Heart right ventricle (tissue), 16 donors: Measurements from ENCODE around the gene PLCB3. TPM values are rescaled to one million over a fixed set of nuclear protein-coding genes. Genes with fewer than 3 reads are reported as not detected.

Experiments
- ATAC-seq, 8 donors: fragments of 200-7000 bp; cut with Tn5 transposase; one replicate each; pipeline ENCODE4 v1.9.1; 2020; ENCODE audit warnings: mild to moderate bottlenecking in 8 of 8, moderate library complexity in 8 of 8, moderate number of reproducible peaks in 1 of 8
- DNase-seq, 2 donors: peaks; one replicate each; pipeline ENCODE4 v3.0.0-alpha.2; 2020
- H3K27ac ChIP-seq, 10 donors: fragments of 200-600 bp; sonication (generic) in 2 of 10; one replicate each; pipeline versions ENCODE4 v1.5.0 to v1.8.0; 2020 to 2022; ENCODE audit warnings: mild to moderate bottlenecking in 3 of 10
- H3K27me3 ChIP-seq, 7 donors: fragments of 200-600 bp; one replicate each; pipeline ENCODE4 v1.8.0; 2021 to 2022; ENCODE audit warnings: mild to moderate bottlenecking in 2 of 7
- H3K36me3 ChIP-seq, 9 donors: fragments of 200-600 bp; sonication (generic) in 1 of 9; one replicate each; pipeline versions ENCODE4 v1.5.0 to v1.8.0; 2020 to 2022; ENCODE audit warnings: mild to moderate bottlenecking in 2 of 9
- H3K4me1 ChIP-seq, 9 donors: fragments of 200-600 bp; sonication (generic) in 1 of 9; one replicate each; pipeline versions ENCODE4 v1.5.0 to v1.8.0; 2020 to 2022; ENCODE audit warnings: mild to moderate bottlenecking in 4 of 9
- H3K4me3 ChIP-seq, 10 donors: fragments of 200-600 bp; sonication (generic) in 2 of 10; one replicate each; pipeline versions ENCODE4 v1.5.0 to v1.8.0; 2020 to 2022; ENCODE audit warnings: mild to moderate bottlenecking in 7 of 10, moderate library complexity in 2 of 10
- H3K9me3 ChIP-seq, 11 donors: fragments of 200-600 bp in 10 of 11; sonication (generic) in 2 of 11; one replicate each; pipeline versions ENCODE4 v1.5.0 to v1.8.0; 2013 to 2022; ENCODE audit warnings: mild to moderate bottlenecking in 2 of 11, control low read depth in 1 of 11, moderate library complexity in 1 of 11
- WGBS, 2 donors: extraction: QIAGEN DNeasy Blood & Tissue Kit; methylation state at CpG; one replicate each; pipeline ENCODE4 v1.1.7; 2013; ENCODE audit warnings: inconsistent platforms in 1 of 2; 5-methylcytosine and 5-hydroxymethylcytosine counted together
- intact Hi-C, 10 donors: fragments of 100-400 bp; cut with DNase I; formaldehyde crosslinking; loops; one replicate each; pipeline versions ENCODE4 v1.11.1 to v1.14.2; 2022
- long read RNA-seq, 3 donors: library from polyadenylated mRNA; unstranded; transcript quantifications; one replicate each; pipeline ENCODE4 v2.0.0, GENCODE V29; 2020 to 2021
- polyA plus RNA-seq, 2 donors: library from polyadenylated mRNA; stranded (reverse); fragments of 200-250 nt; gene quantifications; one replicate each; pipeline ENCODE4 v1.2.3, GENCODE V29; 2013
- total RNA-seq, 10 donors: library from RNA; stranded (reverse); fragmentation: NEBNext Ultra II Directional in 3 of 10; extraction: Animal tissue kit (Norgen Biotek cat#: 25700) in 3 of 10; gene quantifications; one replicate each; pipeline versions ENCODE4 v1.2.1 to v1.2.4, GENCODE V29; 2021 to 2023
- TF ChIP-seq, protein P1 (sequence below), 9 donors: fragments of 200-600 bp; sonication (generic) in 2 of 9; IDR thresholded peaks; one replicate each; pipeline versions ENCODE4 v1.5.0 to v1.8.0; 2021 to 2022; ENCODE audit warnings: antibody characterized with exemption in 9 of 9, mild to moderate bottlenecking in 5 of 9, moderate library complexity in 1 of 9
- donor health status: Arrhythmogenic right ventricular cardiomyopathy.
- donor health status: ischemic (EF 13 %, LVEDD 7.1; RV severe dilation, severe dysfunction).
- donor health status: healthy with polysubstance abuse.
- donor health status: DM: no; HTN: yes; CAD: no.
- donor health status: DM: no; HTN: no; CAD: no.
- donor health status: ischemic (EF 25% LVEDD 6.9; RV normal size, moderate dysfunction).
- donor health status: ischemic (EF 25% LVEDD 5.7; RV mildly dilated, moderate dysfunction).
- donor health status: healthy.
- donor health status: DM: yes; HTN: yes; CAD: no.
- donor health status: Ischemic cardiomyopathy.
- donor health status: ischemic (EF 35%, LVEDD 5.7; RV mildly dilated, moderate dysfunction).
- donor health status: nonischemic (EF 11% LVEDD 7.7; RV severe dilation, severe dysfunction).
- donor health status: DM: yes; HTN: yes; CAD: no.
- donor health status: PGD.
- donor health status: ischemic (EF 29% LVEDD 5.4; RV normal size, mild dysfunction).
- donor health status: nonischemic (EF 23%, LVEDD 6.1; RV moderate dilation, normal function).

PLCB3 gene
- total RNA-seq (10 to 100 TPM in 3 of 10 donors, 1 to 10 TPM in 7; 5.8 to 13.3 (median 8.7) TPM), polyA plus RNA-seq (10 to 100 TPM in 1 of 2 donors, 1 to 10 TPM in 1; 9.5 to 13.1 TPM)
- long read RNA-seq, donor 1, full-length matches to known transcripts, result 3 of 15 reads
- long read RNA-seq, donor 1, partial matches to known transcripts, result 9 of 15 reads
- long read RNA-seq, donor 1, other reads (novel, unspliced or antisense), result 3 of 15 reads
- long read RNA-seq, donor 2, partial matches to known transcripts, result 7 of 9 reads
- long read RNA-seq, donor 2, other reads (novel, unspliced or antisense), result 2 of 9 reads
- long read RNA-seq, donor 3, partial matches to known transcripts, result 4 of 6 reads
- long read RNA-seq, donor 3, other reads (novel, unspliced or antisense), result 2 of 6 reads

DNA sequence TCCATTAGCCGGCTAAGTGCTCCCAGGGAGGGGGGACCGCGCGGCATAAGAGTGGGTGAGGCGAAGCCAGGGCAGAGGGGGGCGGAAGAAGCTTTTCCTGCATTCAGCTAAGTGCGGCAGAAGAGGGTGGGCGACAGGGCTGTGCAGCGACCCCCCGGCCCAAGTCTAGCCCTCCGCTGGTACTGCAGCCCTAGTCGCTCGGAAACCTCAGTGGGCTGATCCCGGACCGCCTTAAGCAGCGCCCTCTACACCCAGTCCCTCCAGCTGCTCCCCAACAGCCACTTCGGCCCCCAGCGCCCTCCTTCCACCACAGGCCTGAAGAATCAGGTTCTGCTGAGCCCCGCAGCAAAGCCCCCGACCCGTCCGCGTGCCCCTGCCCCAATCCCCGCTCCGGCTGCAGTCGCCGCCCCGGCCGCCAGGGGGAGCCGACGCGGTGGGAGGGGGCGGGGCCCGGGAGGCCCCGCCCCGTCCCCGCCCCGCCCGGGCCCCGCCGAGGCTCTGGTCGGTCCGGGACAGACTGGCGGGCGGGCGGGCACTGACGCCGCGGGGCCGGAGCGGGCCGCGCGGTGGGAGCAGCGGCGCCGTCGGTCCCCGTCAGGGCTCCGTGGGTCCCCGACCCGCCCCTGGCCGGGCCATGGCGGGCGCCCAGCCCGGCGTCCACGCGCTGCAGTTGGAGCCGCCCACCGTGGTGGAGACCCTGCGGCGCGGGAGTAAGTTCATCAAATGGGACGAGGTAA is at the start of gene PLCB3:
TSS of gene PLCB3 (plus strand) at position 515 of the 737 bp plus-strand sequence. CDS start at position 635, 120 bp downstream.
- peaks cover 0 to 21% (median 9%) of the 10 kb centered on the region in 9 donors for H3K36me3 ChIP-seq
- no peaks in the 10 kb centered on the region for H3K27me3 ChIP-seq
- DNase-seq, result peak; percentile 40 to 69
- peak within 1 kb of the TSS; percentile 11 to 87 (median 82) for H3K27ac ChIP-seq
- TF ChIP-seq, protein P1, sequence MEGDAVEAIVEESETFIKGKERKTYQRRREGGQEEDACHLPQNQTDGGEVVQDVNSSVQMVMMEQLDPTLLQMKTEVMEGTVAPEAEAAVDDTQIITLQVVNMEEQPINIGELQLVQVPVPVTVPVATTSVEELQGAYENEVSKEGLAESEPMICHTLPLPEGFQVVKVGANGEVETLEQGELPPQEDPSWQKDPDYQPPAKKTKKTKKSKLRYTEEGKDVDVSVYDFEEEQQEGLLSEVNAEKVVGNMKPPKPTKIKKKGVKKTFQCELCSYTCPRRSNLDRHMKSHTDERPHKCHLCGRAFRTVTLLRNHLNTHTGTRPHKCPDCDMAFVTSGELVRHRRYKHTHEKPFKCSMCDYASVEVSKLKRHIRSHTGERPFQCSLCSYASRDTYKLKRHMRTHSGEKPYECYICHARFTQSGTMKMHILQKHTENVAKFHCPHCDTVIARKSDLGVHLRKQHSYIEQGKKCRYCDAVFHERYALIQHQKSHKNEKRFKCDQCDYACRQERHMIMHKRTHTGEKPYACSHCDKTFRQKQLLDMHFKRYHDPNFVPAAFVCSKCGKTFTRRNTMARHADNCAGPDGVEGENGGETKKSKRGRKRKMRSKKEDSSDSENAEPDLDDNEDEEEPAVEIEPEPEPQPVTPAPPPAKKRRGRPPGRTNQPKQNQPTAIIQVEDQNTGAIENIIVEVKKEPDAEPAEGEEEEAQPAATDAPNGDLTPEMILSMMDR (IDR thresholded peaks at IDR 0.05), result peak; percentile 67 to 93 (median 80)
- intact Hi-C loops, result loop anchor here in 3 of 10 donors (1.0 to 5.0 kb wide), 4 partner anchors 16 to 51 kb away; partner anchors contain the start of gene CATSPERZ (in 1 of the 3)
- H3K4me3 ChIP-seq, result peak within 1 kb of the TSS; percentile 70 to 93 (median 84)
- ATAC-seq, result peak; percentile 23 to 80 (median 50)
- 1% methylated on average over 55 to 75 of the region's 75 CpGs for WGBS, 2 donors
- no peaks in the 10 kb centered on the region for H3K9me3 ChIP-seq
- peaks cover 4 to 48% (median 41%) of the 10 kb centered on the region in 9 donors for H3K4me1 ChIP-seq

DNA sequence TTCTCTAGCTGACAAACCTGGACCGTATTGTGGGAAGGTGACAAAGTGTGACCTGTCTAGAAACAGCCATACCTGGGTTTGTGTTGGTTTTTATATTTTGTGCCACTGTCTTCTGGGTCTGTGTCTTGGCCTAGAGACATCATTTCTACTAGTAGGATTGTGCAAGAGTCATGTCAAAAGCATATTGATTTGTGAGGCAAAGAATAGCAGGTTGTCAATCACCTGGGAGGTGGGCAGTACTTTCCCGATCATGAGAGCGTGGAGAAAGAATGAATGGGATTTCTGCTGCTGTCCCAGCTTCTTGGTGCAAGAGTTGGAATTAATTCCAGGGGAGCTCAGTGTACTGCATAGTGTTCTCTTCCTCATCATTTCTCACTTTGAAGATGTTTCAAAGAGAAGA is 49.8 kb upstream of the PLCB3 start:
- WGBS, 2 donors, result 60 to 80% methylated on average over 3 of the region's 3 CpGs
- H3K4me1 ChIP-seq, result peaks cover 2 to 26% (median 20%) of the 10 kb centered on the region in 9 donors
- H3K27ac ChIP-seq, result no peak overlapping the region
- no peak overlapping the region for H3K4me3 ChIP-seq
- ATAC-seq, result no peak
- no peaks in the 10 kb centered on the region for H3K9me3 ChIP-seq
- H3K36me3 ChIP-seq, result peaks cover 5 to 100% (median 72%) of the 10 kb centered on the region in 9 donors
- no peak for DNase-seq
- H3K27me3 ChIP-seq, result no peaks in the 10 kb centered on the region
- TF ChIP-seq, protein P1 (IDR thresholded peaks at IDR 0.05), result no peak
- intact Hi-C loops, result loop anchor here in 3 of 10 donors (5.0 kb wide), 1 partner anchor 101 kb away; the partner anchor contains the start of gene CATSPERZ (in 3 of the 3)

DNA sequence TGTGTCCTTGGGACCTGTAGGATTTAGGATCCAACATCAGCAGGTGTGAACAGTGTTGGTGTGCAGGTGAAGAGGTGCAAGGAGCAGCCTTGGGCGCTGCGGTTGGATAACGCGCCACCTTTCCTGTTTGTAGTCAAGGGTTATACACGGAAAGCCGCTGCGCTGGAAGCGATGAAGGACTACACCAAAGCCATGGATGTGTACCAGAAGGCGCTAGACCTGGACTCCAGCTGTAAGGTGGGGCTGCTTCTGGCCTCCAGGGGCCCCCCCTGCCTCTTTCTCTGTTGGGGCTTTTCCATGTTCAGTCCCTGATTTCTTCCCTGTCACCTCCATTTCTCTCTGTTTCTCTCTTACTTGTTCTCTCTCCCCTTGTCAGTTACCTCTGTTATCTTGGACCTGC is 48.3 kb upstream of the PLCB3 start:
- no peak for DNase-seq
- Histone ChIP-seq H3K27me3 (no peaks in the 10 kb centered on the region), H3K4me1 (peaks cover 7 to 40% (median 30%) of the 10 kb centered on the region in 9 donors), H3K27ac (no peak overlapping the region), H3K9me3 (no peaks in the 10 kb centered on the region), H3K36me3 (peaks cover 5 to 85% (median 58%) of the 10 kb centered on the region in 9 donors), H3K4me3 (no peak overlapping the region)
- intact Hi-C loops, result loop anchor here in 3 of 10 donors (5.0 kb wide), 1 partner anchor 99 kb away; the partner anchor contains the start of gene CATSPERZ (in 3 of the 3)
- WGBS, 2 donors, result 96% methylated on average over 9 of the region's 9 CpGs
- TF ChIP-seq, protein P1 (IDR thresholded peaks at IDR 0.05), result no peak
- no peak for ATAC-seq
